BLaER1 treated with 17β-estradiol and CSF1 and Interleukin-3, amounts not matched to agents 10 nM and 100 nM (cell line): ENCODE results near the gene ZP1.

Experiments used
- H3K27ac ChIP-seq, 11 experiments: shearing (Covaris generic); formaldehyde crosslinking; 2 replicates each; pipeline ENCODE4 v1.8.1; 2022
- H3K27me3 ChIP-seq, 11 experiments: shearing (Covaris generic); formaldehyde crosslinking; 2 replicates each; pipeline ENCODE4 v1.8.1; 2022
- H3K36me3 ChIP-seq, 11 experiments: shearing (Covaris generic); formaldehyde crosslinking; 2 replicates each; pipeline ENCODE4 v1.8.1; 2022
- H3K4me1 ChIP-seq, 10 experiments: shearing (Covaris generic); formaldehyde crosslinking; 2 replicates each; pipeline ENCODE4 v1.8.1; 2022
- H3K4me2 ChIP-seq, 11 experiments: shearing (Covaris generic); formaldehyde crosslinking; 2 replicates each; pipeline ENCODE4 v1.8.1; 2022
- H3K4me3 ChIP-seq, 10 experiments: shearing (Covaris generic); formaldehyde crosslinking; 2 replicates each; pipeline ENCODE4 v1.8.1; 2022
- H3K9ac ChIP-seq, 11 experiments: shearing (Covaris generic); formaldehyde crosslinking; 2 replicates each; pipeline ENCODE4 v1.8.1; 2022
- H3K9me3 ChIP-seq, 11 experiments: shearing (Covaris generic); formaldehyde crosslinking; replicated peaks in 1 of 11; 2 replicates each; pipeline ENCODE4 v1.8.1; 2022
- H4K20me1 ChIP-seq, 11 experiments: shearing (Covaris generic); formaldehyde crosslinking; 2 replicates each; pipeline ENCODE4 v1.8.1; 2022
- Cebpa-rat ChIP-seq, 11 experiments: shearing (Covaris generic); IDR thresholded peaks; 2 replicates each; pipeline ENCODE4 v1.8.1; 2022

The ZP1 gene

DNA sequence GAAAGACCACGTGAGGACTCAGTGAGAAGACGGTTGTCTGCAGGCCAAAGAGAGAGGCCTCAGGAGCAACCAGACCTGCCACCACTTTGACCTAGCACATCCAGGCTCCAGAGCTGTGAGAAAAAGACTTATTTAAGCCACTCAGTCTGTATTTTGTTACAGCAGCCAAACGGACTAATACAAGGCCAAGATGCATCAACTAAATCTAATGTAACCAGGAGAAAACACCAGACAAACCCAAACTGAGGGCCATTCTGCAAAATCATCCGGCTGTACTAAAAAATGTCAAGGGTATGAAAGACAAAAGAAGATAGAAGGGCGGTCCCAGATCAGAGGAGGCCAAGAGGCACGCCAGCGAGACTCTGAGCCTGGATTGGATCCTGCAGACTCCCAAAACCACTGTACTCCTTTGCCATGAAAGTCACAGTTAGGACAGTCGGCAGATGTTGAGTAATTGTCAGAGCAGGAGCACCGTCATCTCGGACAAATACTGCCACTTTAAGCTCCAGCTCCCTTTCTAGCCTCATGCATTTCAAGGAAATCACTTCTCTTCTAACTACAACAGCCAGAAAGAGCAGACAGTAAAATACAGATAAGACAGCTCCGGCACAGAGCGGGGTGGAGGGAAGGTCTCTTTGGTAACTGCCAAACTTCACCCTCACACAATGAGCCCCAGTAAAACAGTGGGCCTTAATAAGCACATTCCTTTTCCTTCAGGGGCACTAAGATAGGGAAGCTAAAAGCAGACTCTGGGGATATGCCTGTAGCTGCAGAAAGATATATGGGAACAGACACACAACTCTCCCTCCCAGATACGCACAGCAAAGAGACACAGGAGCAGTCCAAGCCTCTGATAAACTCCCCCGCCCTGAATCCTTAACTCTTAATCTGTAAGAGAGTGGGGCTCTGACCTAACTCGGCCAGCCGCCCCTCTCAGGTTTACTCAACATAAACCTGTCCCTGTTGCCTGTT is 3.5 kb upstream of the ZP1 start:
- Histone ChIP-seq H4K20me1 (no peaks in the 10 kb centered on the region; a peak in 1 of 22 replicates), H3K9ac (peak overlapping the region in 1 of 11 experiments; percentile 13; a peak in 2 of 22 replicates), H3K36me3 (no peaks in the 10 kb centered on the region), H3K27ac (peak overlapping the region in 2 of 11 experiments; percentile 7 to 15; a peak in 2 of 22 replicates), H3K4me3 (no peak overlapping the region), H3K9me3 (no peaks in the 10 kb centered on the region), H3K4me2 (peak overlapping the region in 7 of 11 experiments; percentile 40 to 83 (median 56); a peak in 11 of 22 replicates), H3K4me1 (peaks cover 29 to 92% (median 81%) of the 10 kb centered on the region in 10 experiments), H3K27me3 (peaks cover 0 to 3% (median 0%) of the 10 kb centered on the region in 11 experiments; a peak in 1 of 22 replicates)
- TF ChIP-seq Cebpa-rat (IDR thresholded peaks at IDR 0.05) = no peak

GRCh38 chr11:60864856-60865513 is 2.4 kb upstream of the ZP1 start:
- Histone ChIP-seq H3K4me2 (peak overlapping the region in 9 of 11 experiments; percentile 39 to 65 (median 49); a peak in 18 of 22 replicates), H3K9ac (0 out of 22 replicates have a peak overlapping the region, but pooled peaks of 1 of the 11 experiments have one; percentile 8), H3K4me1 (peaks cover 20 to 91% (median 77%) of the 10 kb centered on the region in 10 experiments), H3K9me3 (no peaks in the 10 kb centered on the region), H3K4me3 (no peak overlapping the region), H3K27me3 (peaks cover 0 to 3% (median 0%) of the 10 kb centered on the region in 11 experiments; a peak in 1 of 22 replicates), H3K36me3 (no peaks in the 10 kb centered on the region), H3K27ac (peak overlapping the region in 4 of 11 experiments; percentile 9 to 33 (median 24); a peak in 4 of 22 replicates), H4K20me1 (no peaks in the 10 kb centered on the region; a peak in 1 of 22 replicates)
- no peak for TF ChIP-seq Cebpa-rat (IDR thresholded peaks at IDR 0.05)

- H3K4me2 ChIP-seq = peak overlapping the region in 10 of 11 experiments; percentile 4 to 91 (median 67); a peak in 18 of 22 replicates
- no peak; a peak in 1 of 22 replicates for TF ChIP-seq Cebpa-rat (IDR thresholded peaks at IDR 0.05)
- peaks cover 24 to 94% (median 82%) of the 10 kb centered on the region in 10 experiments for H3K4me1 ChIP-seq
These were observed 734 bp downstream of the ZP1 start for GRCh38 chr11:60867871-60868681.

GRCh38 chr11:60868682-60869450 is 1.5 kb downstream of the ZP1 start:
- H3K4me3 ChIP-seq = no peak overlapping the region
- H3K36me3 ChIP-seq = no peaks in the 10 kb centered on the region
- H3K4me2 ChIP-seq = peak overlapping the region in 10 of 11 experiments; percentile 4 to 91 (median 67); a peak in 18 of 22 replicates
- H3K4me1 ChIP-seq = peaks cover 30 to 94% (median 88%) of the 10 kb centered on the region in 10 experiments
- H3K27ac ChIP-seq = no peak overlapping the region
- no peak overlapping the region for H3K9ac ChIP-seq
- TF ChIP-seq Cebpa-rat (IDR thresholded peaks at IDR 0.05) = no peak
- no peaks in the 10 kb centered on the region; a peak in 1 of 22 replicates for H4K20me1 ChIP-seq
- no peaks in the 10 kb centered on the region for H3K9me3 ChIP-seq
- H3K27me3 ChIP-seq = no peaks in the 10 kb centered on the region

More at GRCh38 chr11:60867871-60868681, 734 bp downstream of the ZP1 start:
- H3K27ac ChIP-seq = peak overlapping the region in 5 of 11 experiments; percentile 8 to 65 (median 50); a peak in 8 of 22 replicates
- no peaks in the 10 kb centered on the region for H3K9me3 ChIP-seq
- H4K20me1 ChIP-seq = no peaks in the 10 kb centered on the region; a peak in 1 of 22 replicates
- no peaks in the 10 kb centered on the region for H3K36me3 ChIP-seq
- peak overlapping the region in 5 of 11 experiments; percentile 25 to 57 (median 43); a peak in 8 of 22 replicates for H3K9ac ChIP-seq
- H3K27me3 ChIP-seq = no peaks in the 10 kb centered on the region
- H3K4me3 ChIP-seq = no peak overlapping the region

DNA sequence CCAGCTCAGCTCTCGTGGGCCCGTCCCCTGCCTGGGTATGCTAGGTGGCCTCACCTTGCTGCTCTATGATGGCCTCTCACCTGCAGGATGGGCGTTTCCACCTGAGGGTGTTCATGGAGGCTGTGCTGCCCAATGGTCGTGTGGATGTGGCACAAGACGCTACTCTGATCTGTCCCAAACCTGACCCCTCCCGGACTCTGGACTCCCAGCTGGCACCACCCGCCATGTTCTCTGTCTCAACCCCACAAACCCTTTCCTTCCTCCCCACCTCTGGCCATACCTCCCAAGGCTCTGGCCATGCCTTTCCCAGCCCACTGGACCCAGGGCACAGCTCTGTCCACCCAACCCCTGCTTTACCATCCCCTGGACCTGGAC is 2.1 kb downstream of the ZP1 start:
- TF ChIP-seq Cebpa-rat (IDR thresholded peaks at IDR 0.05) = no peak
- H3K9ac ChIP-seq = no peak overlapping the region
- peaks cover 0 to 4% (median 0%) of the 10 kb centered on the region in 11 experiments; a peak in 1 of 22 replicates for H4K20me1 ChIP-seq

DNA sequence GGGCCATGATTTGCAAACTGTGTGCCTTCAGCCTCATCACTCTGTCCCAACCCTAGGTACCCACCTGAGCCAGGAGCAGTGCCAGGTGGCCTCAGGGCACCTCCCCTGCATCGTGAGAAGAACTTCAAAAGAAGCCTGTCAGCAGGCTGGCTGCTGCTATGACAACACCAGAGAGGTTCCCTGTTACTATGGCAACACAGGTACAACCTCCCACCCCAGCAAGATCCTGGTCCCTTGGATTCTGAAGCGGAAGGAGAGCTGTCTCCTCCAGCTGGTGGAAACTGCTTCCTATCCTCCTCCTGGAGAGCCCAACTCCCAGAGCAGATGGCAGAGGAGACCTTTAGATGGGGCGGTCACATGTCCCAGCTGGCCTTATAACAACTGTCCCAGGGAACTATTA is 2.9 kb downstream of the ZP1 start:
- peaks cover 30 to 80% (median 74%) of the 10 kb centered on the region in 10 experiments for H3K4me1 ChIP-seq
- H3K9me3 ChIP-seq = no peaks in the 10 kb centered on the region
- H3K4me2 ChIP-seq = peak overlapping the region in 7 of 11 experiments; percentile 72 to 88 (median 81); a peak in 12 of 22 replicates
- no peak overlapping the region for H3K4me3 ChIP-seq
- H3K9ac ChIP-seq = no peak overlapping the region
- peaks cover 0 to 10% (median 0%) of the 10 kb centered on the region in 11 experiments; a peak in 5 of 22 replicates for H3K36me3 ChIP-seq
- no peaks in the 10 kb centered on the region for H3K27me3 ChIP-seq
- H3K27ac ChIP-seq = no peak overlapping the region
- H4K20me1 ChIP-seq = peaks cover 0 to 4% (median 0%) of the 10 kb centered on the region in 11 experiments; a peak in 1 of 22 replicates
- TF ChIP-seq Cebpa-rat (IDR thresholded peaks at IDR 0.05) = no peak

More for the DNA sequence above, 2.1 kb downstream of the ZP1 start:
- Histone ChIP-seq H3K36me3 (peaks cover 0 to 3% (median 0%) of the 10 kb centered on the region in 11 experiments; a peak in 1 of 22 replicates), H3K4me3 (no peak overlapping the region), H3K4me1 (peaks cover 30 to 88% (median 82%) of the 10 kb centered on the region in 10 experiments), H3K27me3 (no peaks in the 10 kb centered on the region), H3K27ac (no peak overlapping the region), H3K9me3 (no peaks in the 10 kb centered on the region), H3K4me2 (peak overlapping the region in 9 of 11 experiments; percentile 25 to 91 (median 69); a peak in 12 of 22 replicates)

- Histone ChIP-seq H3K4me2 (peak overlapping the region; percentile 62 to 88 (median 75); a peak in 20 of 22 replicates), H3K9ac (peak overlapping the region in 3 of 11 experiments; percentile 4 to 42 (median 11); a peak in 5 of 22 replicates), H3K4me3 (no peak overlapping the region)
These were observed 3.5 kb downstream of the ZP1 start for GRCh38 chr11:60870733-60871377.

More at GRCh38 chr11:60870733-60871377, 3.5 kb downstream of the ZP1 start:
- Histone ChIP-seq H3K4me1 (peaks cover 30 to 77% (median 72%) of the 10 kb centered on the region in 10 experiments), H3K27ac (peak overlapping the region in 7 of 11 experiments; percentile 35 to 65 (median 59); a peak in 12 of 22 replicates), H3K27me3 (no peaks in the 10 kb centered on the region), H3K36me3 (peaks cover 0 to 13% (median 0%) of the 10 kb centered on the region in 11 experiments; a peak in 5 of 22 replicates), H4K20me1 (peaks cover 0 to 4% (median 0%) of the 10 kb centered on the region in 11 experiments; a peak in 1 of 22 replicates), H3K9me3 (no peaks in the 10 kb centered on the region)
- TF ChIP-seq Cebpa-rat (IDR thresholded peaks at IDR 0.05) = no peak
